ENCODE results near the gene BST1.

BST1 gene

GRCh38 chr4:15736514-15737050, 33.7 kb downstream of the BST1 start:
- DNase-seq (ENCODE audit: low spot score), result no peak
- TF ChIP-seq CTCF (IDR thresholded peaks at IDR 0.05; ENCODE audit: extremely low read depth, missing control alignments), result no peak

DNA sequence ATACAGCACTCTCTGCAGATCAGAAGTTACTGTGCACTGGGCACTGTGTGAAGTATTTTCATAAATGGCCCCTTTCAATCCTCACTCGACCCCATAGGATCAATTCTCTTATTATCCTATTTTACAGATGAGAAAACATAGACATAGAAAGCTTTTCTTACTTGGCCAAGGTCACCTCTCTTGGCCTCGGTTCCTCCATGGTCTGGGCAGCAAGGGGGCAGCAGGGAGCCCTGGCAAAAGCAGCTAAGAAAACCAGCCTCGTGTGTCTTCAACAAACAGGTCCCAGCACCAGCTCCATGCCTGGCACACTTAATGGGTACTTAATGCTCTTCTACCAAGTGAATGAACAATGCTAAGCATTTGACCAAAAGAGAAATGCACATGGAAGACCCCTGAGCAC, 34.4 kb downstream of the BST1 start:
- peak; percentile 29 for TF ChIP-seq CTCF (IDR thresholded peaks at IDR 0.05; ENCODE audit: extremely low read depth, missing control alignments)
- no peak for DNase-seq (ENCODE audit: low spot score)

DNA sequence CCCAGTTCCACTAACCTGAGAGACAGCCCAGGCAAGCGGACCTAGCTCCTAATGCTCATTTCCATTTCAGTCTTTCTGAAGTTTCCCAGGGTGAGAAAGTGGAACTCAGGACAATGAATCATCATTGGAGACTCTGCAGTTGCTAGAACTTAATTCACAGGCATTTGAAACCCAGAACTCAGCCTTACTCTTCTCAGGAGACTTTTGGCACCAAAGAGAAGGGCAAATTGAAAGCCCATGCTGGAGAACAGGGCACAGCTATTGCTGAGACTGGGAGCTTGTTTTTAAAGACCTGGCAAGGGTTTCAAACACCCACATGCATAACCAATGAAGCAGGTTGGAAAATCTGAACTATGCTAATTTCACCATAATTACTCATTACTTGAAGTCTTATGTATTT, 36.0 kb downstream of the BST1 start:
- no peak for DNase-seq (ENCODE audit: low spot score)
- no peak for TF ChIP-seq CTCF (IDR thresholded peaks at IDR 0.05; ENCODE audit: extremely low read depth, missing control alignments)

GRCh38 chr4:15740764-15741404, 38.0 kb downstream of the BST1 start:
- DNase-seq (ENCODE audit: low spot score), result no peak

DNA sequence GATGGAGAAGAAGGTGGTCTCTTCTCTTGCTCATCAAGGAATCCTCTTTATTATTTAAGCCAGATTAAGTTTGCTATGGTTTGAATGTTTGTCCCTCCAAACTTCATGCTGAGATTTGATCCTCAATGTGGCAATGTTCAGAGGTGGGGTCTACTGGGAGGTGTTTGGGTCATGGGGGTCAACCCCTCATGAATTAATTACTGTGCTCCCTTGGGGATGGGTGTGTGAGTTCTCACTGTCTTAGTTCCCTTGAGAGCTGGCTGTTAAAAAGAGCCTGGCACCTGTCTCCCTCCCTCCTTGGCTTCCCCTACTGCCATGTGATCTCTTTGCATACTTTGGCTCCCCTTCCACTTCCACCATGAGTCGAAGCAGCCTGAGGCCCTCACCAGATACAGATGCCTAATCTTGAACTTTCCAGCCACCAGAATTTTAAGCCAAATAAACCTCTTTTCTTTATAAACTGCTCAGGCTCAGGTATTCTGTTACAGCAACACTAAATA, 39.3 kb downstream of the BST1 start:
- TF ChIP-seq CTCF (IDR thresholded peaks at IDR 0.05; ENCODE audit: extremely low read depth, missing control alignments), result no peak
- DNase-seq (ENCODE audit: low spot score), result no peak

More at GRCh38 chr4:15740764-15741404, 38.0 kb downstream of the BST1 start:
- no peak for TF ChIP-seq CTCF (IDR thresholded peaks at IDR 0.05; ENCODE audit: extremely low read depth, missing control alignments)

GRCh38 chr4:15742637-15743036, 39.8 kb downstream of the BST1 start:
- TF ChIP-seq CTCF (IDR thresholded peaks at IDR 0.05; ENCODE audit: extremely low read depth, missing control alignments), result no peak

GRCh38 chr4:15744016-15744545, 41.2 kb downstream of the BST1 start:
- no peak for DNase-seq (ENCODE audit: low spot score)
- TF ChIP-seq CTCF (IDR thresholded peaks at IDR 0.05; ENCODE audit: extremely low read depth, missing control alignments), result no peak

More at GRCh38 chr4:15742637-15743036, 39.8 kb downstream of the BST1 start:
- no peak for DNase-seq (ENCODE audit: low spot score)

Data from GM20000 (cell line).